ENCODE results near the gene FOXE1.

DNA sequence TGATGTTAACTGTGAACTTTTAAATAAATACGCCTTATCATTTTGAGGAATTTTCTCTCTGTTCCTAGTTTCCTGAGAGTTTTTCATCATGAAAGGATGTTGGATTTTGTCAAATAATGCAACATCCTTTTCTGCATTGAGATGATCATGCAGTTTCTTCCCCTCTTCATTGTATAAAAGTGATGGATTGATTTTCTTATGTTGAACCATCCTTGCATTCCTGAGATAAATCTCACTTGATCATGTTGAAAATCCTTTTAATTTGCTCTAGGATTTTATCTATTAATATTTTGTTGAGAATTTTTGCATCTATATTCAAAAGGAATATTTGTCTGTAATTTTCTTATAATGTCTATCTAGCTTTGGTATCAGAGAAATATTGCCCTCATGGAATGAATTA, 13.3 kb downstream of the FOXE1 start:
- TF ChIP-seq, protein P1, sequence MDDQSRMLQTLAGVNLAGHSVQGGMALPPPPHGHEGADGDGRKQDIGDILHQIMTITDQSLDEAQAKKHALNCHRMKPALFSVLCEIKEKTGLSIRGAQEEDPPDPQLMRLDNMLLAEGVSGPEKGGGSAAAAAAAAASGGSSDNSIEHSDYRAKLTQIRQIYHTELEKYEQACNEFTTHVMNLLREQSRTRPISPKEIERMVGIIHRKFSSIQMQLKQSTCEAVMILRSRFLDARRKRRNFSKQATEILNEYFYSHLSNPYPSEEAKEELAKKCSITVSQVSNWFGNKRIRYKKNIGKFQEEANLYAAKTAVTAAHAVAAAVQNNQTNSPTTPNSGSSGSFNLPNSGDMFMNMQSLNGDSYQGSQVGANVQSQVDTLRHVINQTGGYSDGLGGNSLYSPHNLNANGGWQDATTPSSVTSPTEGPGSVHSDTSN (CRISPR knock-in tag; IDR thresholded peaks at IDR 0.05): no peak
- TF ChIP-seq PRDM1 (tag by site-specific recombination; IDR thresholded peaks at IDR 0.05) (no peak), ZNF530 (tag by site-specific recombination; IDR thresholded peaks at IDR 0.05; ENCODE audit: low read depth) (no peak), ZNF777 (tag by site-specific recombination; IDR thresholded peaks at IDR 0.05; ENCODE audit: borderline replicate concordance) (no peak), ZIC2 (tag by site-specific recombination; IDR thresholded peaks at IDR 0.05) (no peak), FEZF1 (tag by site-specific recombination; IDR thresholded peaks at IDR 0.05) (no peak), ZNF211 (tag by site-specific recombination; IDR thresholded peaks at IDR 0.05; ENCODE audit: low read depth) (no peak), ZNF350 (tag by site-specific recombination; IDR thresholded peaks at IDR 0.05) (no peak)
- TF ChIP-seq, protein P2, sequence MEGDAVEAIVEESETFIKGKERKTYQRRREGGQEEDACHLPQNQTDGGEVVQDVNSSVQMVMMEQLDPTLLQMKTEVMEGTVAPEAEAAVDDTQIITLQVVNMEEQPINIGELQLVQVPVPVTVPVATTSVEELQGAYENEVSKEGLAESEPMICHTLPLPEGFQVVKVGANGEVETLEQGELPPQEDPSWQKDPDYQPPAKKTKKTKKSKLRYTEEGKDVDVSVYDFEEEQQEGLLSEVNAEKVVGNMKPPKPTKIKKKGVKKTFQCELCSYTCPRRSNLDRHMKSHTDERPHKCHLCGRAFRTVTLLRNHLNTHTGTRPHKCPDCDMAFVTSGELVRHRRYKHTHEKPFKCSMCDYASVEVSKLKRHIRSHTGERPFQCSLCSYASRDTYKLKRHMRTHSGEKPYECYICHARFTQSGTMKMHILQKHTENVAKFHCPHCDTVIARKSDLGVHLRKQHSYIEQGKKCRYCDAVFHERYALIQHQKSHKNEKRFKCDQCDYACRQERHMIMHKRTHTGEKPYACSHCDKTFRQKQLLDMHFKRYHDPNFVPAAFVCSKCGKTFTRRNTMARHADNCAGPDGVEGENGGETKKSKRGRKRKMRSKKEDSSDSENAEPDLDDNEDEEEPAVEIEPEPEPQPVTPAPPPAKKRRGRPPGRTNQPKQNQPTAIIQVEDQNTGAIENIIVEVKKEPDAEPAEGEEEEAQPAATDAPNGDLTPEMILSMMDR (tag by site-specific recombination; IDR thresholded peaks at IDR 0.05): no peak
- TF ChIP-seq, protein P3, sequence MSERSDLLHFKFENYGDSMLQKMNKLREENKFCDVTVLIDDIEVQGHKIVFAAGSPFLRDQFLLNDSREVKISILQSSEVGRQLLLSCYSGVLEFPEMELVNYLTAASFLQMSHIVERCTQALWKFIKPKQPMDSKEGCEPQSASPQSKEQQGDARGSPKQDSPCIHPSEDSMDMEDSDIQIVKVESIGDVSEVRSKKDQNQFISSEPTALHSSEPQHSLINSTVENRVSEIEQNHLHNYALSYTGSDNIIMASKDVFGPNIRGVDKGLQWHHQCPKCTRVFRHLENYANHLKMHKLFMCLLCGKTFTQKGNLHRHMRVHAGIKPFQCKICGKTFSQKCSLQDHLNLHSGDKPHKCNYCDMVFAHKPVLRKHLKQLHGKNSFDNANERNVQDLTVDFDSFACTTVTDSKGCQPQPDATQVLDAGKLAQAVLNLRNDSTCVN (tag by site-specific recombination; optimal IDR thresholded peaks at IDR 0.05): no peak

Data from HEK293 (cell line).